ENCODE measurements around the gene TMEM14B. TPM values are rescaled to one million over a fixed set of nuclear protein-coding genes. Genes with fewer than 3 reads are reported as not detected.

Gene TMEM14B
- total RNA-seq, 2 experiments from 2014 or later = 103 to 125 TPM

GRCh38 chr6:10792101-10792500, 44.5 kb downstream of the TMEM14B start:
- no peaks in the 10 kb centered on the region for H3K79me2 ChIP-seq (ENCODE audit: insufficient read depth, low read depth, low read length)
- BruUV-seq (replicated peaks) = no TSS peak
- H3K36me3 ChIP-seq (ENCODE audit: insufficient read depth, low read length) = no peaks in the 10 kb centered on the region
- H4K20me1 ChIP-seq (ENCODE audit: insufficient read depth, low read length) = no peaks in the 10 kb centered on the region
- no peaks in the 10 kb centered on the region for H3K9me3 ChIP-seq (ENCODE audit: low read length)
- intact Hi-C loops (cut with micrococcal nuclease; ENCODE audit: unreplicated experiment) = no loop called here
- DNase-seq (ENCODE audit: low spot score) = no peak
- ChIA-PET CTCF (ENCODE audit: unreplicated experiment) (no interaction called here), POLR2A (no interaction called here)
- no peak overlapping the region for H3K27ac ChIP-seq (ENCODE audit: low read depth, low read length, poor library complexity, severe bottlenecking)
- no peaks in the 10 kb centered on the region for H3K9me2 ChIP-seq (ENCODE audit: insufficient read depth, low read length)
- no peak overlapping the region for H3K4me3 ChIP-seq (ENCODE audit: low read depth, low read length, poor library complexity, severe bottlenecking)
- no peak overlapping the region for H2AFZ ChIP-seq (ENCODE audit: low read length)
- H3K4me2 ChIP-seq (ENCODE audit: low read length) = no peak overlapping the region
- H3K4me1 ChIP-seq (ENCODE audit: insufficient read depth, low read length, poor library complexity, severe bottlenecking) = no peaks in the 10 kb centered on the region
- TF ChIP-seq EZH2phosphoT487 (IDR thresholded peaks at IDR 0.05; ENCODE audit: borderline replicate concordance, low read depth, low read length) = no peak
- TF ChIP-seq, protein P1, sequence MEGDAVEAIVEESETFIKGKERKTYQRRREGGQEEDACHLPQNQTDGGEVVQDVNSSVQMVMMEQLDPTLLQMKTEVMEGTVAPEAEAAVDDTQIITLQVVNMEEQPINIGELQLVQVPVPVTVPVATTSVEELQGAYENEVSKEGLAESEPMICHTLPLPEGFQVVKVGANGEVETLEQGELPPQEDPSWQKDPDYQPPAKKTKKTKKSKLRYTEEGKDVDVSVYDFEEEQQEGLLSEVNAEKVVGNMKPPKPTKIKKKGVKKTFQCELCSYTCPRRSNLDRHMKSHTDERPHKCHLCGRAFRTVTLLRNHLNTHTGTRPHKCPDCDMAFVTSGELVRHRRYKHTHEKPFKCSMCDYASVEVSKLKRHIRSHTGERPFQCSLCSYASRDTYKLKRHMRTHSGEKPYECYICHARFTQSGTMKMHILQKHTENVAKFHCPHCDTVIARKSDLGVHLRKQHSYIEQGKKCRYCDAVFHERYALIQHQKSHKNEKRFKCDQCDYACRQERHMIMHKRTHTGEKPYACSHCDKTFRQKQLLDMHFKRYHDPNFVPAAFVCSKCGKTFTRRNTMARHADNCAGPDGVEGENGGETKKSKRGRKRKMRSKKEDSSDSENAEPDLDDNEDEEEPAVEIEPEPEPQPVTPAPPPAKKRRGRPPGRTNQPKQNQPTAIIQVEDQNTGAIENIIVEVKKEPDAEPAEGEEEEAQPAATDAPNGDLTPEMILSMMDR (conservative IDR thresholded peaks at IDR 0.05; ENCODE audit: low read length) = no peak

- no TSS peak for BruUV-seq (replicated peaks)
- Histone ChIP-seq H3K4me3 (ENCODE audit: low read depth, low read length, poor library complexity, severe bottlenecking) (no peak overlapping the region), H2AFZ (ENCODE audit: low read length) (no peak overlapping the region), H3K4me1 (ENCODE audit: insufficient read depth, low read length, poor library complexity, severe bottlenecking) (no peaks in the 10 kb centered on the region), H4K20me1 (ENCODE audit: insufficient read depth, low read length) (no peaks in the 10 kb centered on the region), H3K9me3 (ENCODE audit: low read length) (no peaks in the 10 kb centered on the region), H3K4me2 (ENCODE audit: low read length) (no peak overlapping the region), H3K9me2 (ENCODE audit: insufficient read depth, low read length) (no peaks in the 10 kb centered on the region), H3K27ac (ENCODE audit: low read depth, low read length, poor library complexity, severe bottlenecking) (no peak overlapping the region), H3K36me3 (ENCODE audit: insufficient read depth, low read length) (no peaks in the 10 kb centered on the region), H3K79me2 (ENCODE audit: insufficient read depth, low read depth, low read length) (no peaks in the 10 kb centered on the region)
- ChIA-PET POLR2A (interaction anchor here (0.5 to 1.1 kb wide), 4 partner anchors 10 to 924 kb away, joined by 3 to 6 read pairs (median 3); partner anchors contain the start of gene TMEM14B), CTCF (ENCODE audit: unreplicated experiment) (no interaction called here)
- intact Hi-C loops (cut with micrococcal nuclease; ENCODE audit: unreplicated experiment) = no loop called here
- TF ChIP-seq, protein P1 (conservative IDR thresholded peaks at IDR 0.05; ENCODE audit: low read length) = no peak
- TF ChIP-seq EZH2phosphoT487 (IDR thresholded peaks at IDR 0.05; ENCODE audit: borderline replicate concordance, low read depth, low read length) = no peak
- DNase-seq (ENCODE audit: low spot score) = no peak
Observed at GRCh38 chr6:10793035-10793434, 45.4 kb downstream of the TMEM14B start.

GRCh38 chr6:10793695-10794094, 46.1 kb downstream of the TMEM14B start:
- TF ChIP-seq EZH2phosphoT487 (IDR thresholded peaks at IDR 0.05; ENCODE audit: borderline replicate concordance, low read depth, low read length) = no peak
- TF ChIP-seq, protein P1 (conservative IDR thresholded peaks at IDR 0.05; ENCODE audit: low read length) = no peak
- Histone ChIP-seq H3K4me2 (ENCODE audit: low read length) (no peak overlapping the region), H3K9me2 (ENCODE audit: insufficient read depth, low read length) (no peaks in the 10 kb centered on the region), H3K79me2 (ENCODE audit: insufficient read depth, low read depth, low read length) (no peaks in the 10 kb centered on the region), H3K4me3 (ENCODE audit: low read depth, low read length, poor library complexity, severe bottlenecking) (no peak overlapping the region), H4K20me1 (ENCODE audit: insufficient read depth, low read length) (no peaks in the 10 kb centered on the region), H3K27ac (ENCODE audit: low read depth, low read length, poor library complexity, severe bottlenecking) (no peak overlapping the region), H3K36me3 (ENCODE audit: insufficient read depth, low read length) (no peaks in the 10 kb centered on the region), H3K9me3 (ENCODE audit: low read length) (no peaks in the 10 kb centered on the region), H3K4me1 (ENCODE audit: insufficient read depth, low read length, poor library complexity, severe bottlenecking) (no peaks in the 10 kb centered on the region), H2AFZ (ENCODE audit: low read length) (no peak overlapping the region)
- POLR2A ChIA-PET = interaction anchor here (0.5 to 1.2 kb wide), 5 partner anchors 9 to 923 kb away, joined by 3 to 4 read pairs (median 3); no protein-coding TSS in a partner anchor
- no TSS peak for BruUV-seq (replicated peaks)
- CTCF ChIA-PET (ENCODE audit: unreplicated experiment) = no interaction called here
- intact Hi-C loops (cut with micrococcal nuclease; ENCODE audit: unreplicated experiment) = no loop called here
- DNase-seq (ENCODE audit: low spot score) = no peak
